HUES48 (cell line): ENCODE data around the gene NDUFAF3.

ENCODE experiments used
- H3K27ac ChIP-seq: one replicate; pipeline ENCODE4 v1.7.0; 2013; ENCODE audit warnings: low read depth, low read length, inconsistent platforms
- H3K27me3 ChIP-seq: 2 replicates; pipeline ENCODE4 v1.6.1; 2013; ENCODE audit warnings: mild to moderate bottlenecking, low read length; ENCODE audit not compliant: control insufficient read depth, insufficient read depth
- H3K36me3 ChIP-seq: 2 replicates; pipeline ENCODE4 v1.6.1; 2013; ENCODE audit warnings: low read length; ENCODE audit not compliant: control insufficient read depth, insufficient read depth
- H3K4me1 ChIP-seq: 2 replicates; pipeline ENCODE4 v1.6.1; 2013; ENCODE audit warnings: mild to moderate bottlenecking, low read length; ENCODE audit not compliant: control insufficient read depth, insufficient read depth
- H3K4me3 ChIP-seq: 2 replicates; pipeline ENCODE4 v1.5.1; 2013; ENCODE audit warnings: mild to moderate bottlenecking, low read depth, low read length
- H3K9ac ChIP-seq: 2 replicates; pipeline ENCODE4 v1.6.1; 2013; ENCODE audit warnings: mild to moderate bottlenecking, low read depth, low read length, moderate library complexity
- H3K9me3 ChIP-seq: 2 replicates; pipeline ENCODE4 v1.6.1; 2013; ENCODE audit warnings: low read length; ENCODE audit not compliant: control insufficient read depth, insufficient read depth

The NDUFAF3 gene

GRCh38 chr3:49028673-49029562, 7.0 kb downstream of the NDUFAF3 start, which contains the start of gene IMPDH2:
TSS of gene IMPDH2 (minus strand) at chr3:49029398. CDS start at chr3:49029350, 48 bp downstream.
- Histone ChIP-seq H3K27me3 (no peaks in the 10 kb centered on the region), H3K27ac (peak within 1 kb of the TSS; percentile 89), H3K9ac (peak within 1 kb of the TSS; percentile 86), H3K9me3 (no peaks in the 10 kb centered on the region), H3K36me3 (peaks cover 78% of the 10 kb centered on the region), H3K4me1 (peaks cover 9% of the 10 kb centered on the region), H3K4me3 (peak within 1 kb of the TSS; percentile 81)

- Histone ChIP-seq H3K4me1 (peaks cover 9% of the 10 kb centered on the region), H3K9me3 (no peaks in the 10 kb centered on the region), H3K4me3 (no peak overlapping the region; the same call in 1 of the 2 replicates), H3K36me3 (peaks cover 77% of the 10 kb centered on the region), H3K27ac (peak overlapping the region; percentile 46), H3K9ac (no peak overlapping the region), H3K27me3 (no peaks in the 10 kb centered on the region)
These were observed 7.6 kb downstream of the NDUFAF3 start for GRCh38 chr3:49029563-49029884.

- Histone ChIP-seq H3K27ac (no peak overlapping the region), H3K9me3 (no peaks in the 10 kb centered on the region), H3K9ac (no peak overlapping the region), H3K4me1 (peaks cover 9% of the 10 kb centered on the region), H3K36me3 (peaks cover 77% of the 10 kb centered on the region), H3K4me3 (no peak overlapping the region), H3K27me3 (no peaks in the 10 kb centered on the region)
These were observed 8.4 kb downstream of the NDUFAF3 start for GRCh38 chr3:49030321-49030720.

- H3K27ac ChIP-seq: no peak overlapping the region
- no peak overlapping the region for H3K4me3 ChIP-seq
- peaks cover 75% of the 10 kb centered on the region for H3K36me3 ChIP-seq
- H3K27me3 ChIP-seq: no peaks in the 10 kb centered on the region
- H3K4me1 ChIP-seq: peaks cover 9% of the 10 kb centered on the region
- no peak overlapping the region for H3K9ac ChIP-seq
- no peaks in the 10 kb centered on the region for H3K9me3 ChIP-seq
These were observed 10.9 kb downstream of the NDUFAF3 start for GRCh38 chr3:49032646-49033304.

GRCh38 chr3:49034650-49035049, 12.7 kb downstream of the NDUFAF3 start:
- Histone ChIP-seq H3K27me3 (no peaks in the 10 kb centered on the region), H3K4me1 (no peaks in the 10 kb centered on the region), H3K36me3 (peaks cover 80% of the 10 kb centered on the region), H3K27ac (no peak overlapping the region), H3K9me3 (no peaks in the 10 kb centered on the region), H3K9ac (no peak overlapping the region), H3K4me3 (no peak overlapping the region)

GRCh38 chr3:49035281-49035680, 13.4 kb downstream of the NDUFAF3 start:
- Histone ChIP-seq H3K9ac (no peak overlapping the region), H3K27me3 (no peaks in the 10 kb centered on the region), H3K4me3 (no peak overlapping the region), H3K36me3 (peaks cover 81% of the 10 kb centered on the region), H3K9me3 (no peaks in the 10 kb centered on the region), H3K27ac (no peak overlapping the region), H3K4me1 (no peaks in the 10 kb centered on the region)

- H3K27ac ChIP-seq: no peak overlapping the region
- no peaks in the 10 kb centered on the region for H3K27me3 ChIP-seq
- no peaks in the 10 kb centered on the region for H3K9me3 ChIP-seq
- H3K36me3 ChIP-seq: peaks cover 80% of the 10 kb centered on the region
- no peak overlapping the region for H3K4me3 ChIP-seq
- H3K4me1 ChIP-seq: no peaks in the 10 kb centered on the region
- H3K9ac ChIP-seq: no peak overlapping the region
These were observed 31.6 kb downstream of the NDUFAF3 start for GRCh38 chr3:49053543-49053942.

- Histone ChIP-seq H3K4me3 (no peak overlapping the region), H3K9ac (no peak overlapping the region), H3K9me3 (no peaks in the 10 kb centered on the region), H3K27ac (no peak overlapping the region), H3K4me1 (no peaks in the 10 kb centered on the region), H3K36me3 (peaks cover 73% of the 10 kb centered on the region), H3K27me3 (no peaks in the 10 kb centered on the region)
These were observed 32.5 kb downstream of the NDUFAF3 start for GRCh38 chr3:49054344-49054862.

GRCh38 chr3:49057268-49057667, 35.3 kb downstream of the NDUFAF3 start:
- Histone ChIP-seq H3K36me3 (peaks cover 74% of the 10 kb centered on the region), H3K27me3 (no peaks in the 10 kb centered on the region), H3K4me3 (no peak overlapping the region), H3K9me3 (no peaks in the 10 kb centered on the region), H3K4me1 (no peaks in the 10 kb centered on the region), H3K27ac (no peak overlapping the region), H3K9ac (no peak overlapping the region)

GRCh38 chr3:49058011-49058410, 36.1 kb downstream of the NDUFAF3 start:
- no peak overlapping the region for H3K9ac ChIP-seq
- H3K9me3 ChIP-seq: no peaks in the 10 kb centered on the region
- no peak overlapping the region for H3K4me3 ChIP-seq
- peaks cover 70% of the 10 kb centered on the region for H3K36me3 ChIP-seq
- no peaks in the 10 kb centered on the region for H3K4me1 ChIP-seq
- no peak overlapping the region for H3K27ac ChIP-seq
- no peaks in the 10 kb centered on the region for H3K27me3 ChIP-seq
